Measurements from ENCODE around the gene CNDP2.

DNA sequence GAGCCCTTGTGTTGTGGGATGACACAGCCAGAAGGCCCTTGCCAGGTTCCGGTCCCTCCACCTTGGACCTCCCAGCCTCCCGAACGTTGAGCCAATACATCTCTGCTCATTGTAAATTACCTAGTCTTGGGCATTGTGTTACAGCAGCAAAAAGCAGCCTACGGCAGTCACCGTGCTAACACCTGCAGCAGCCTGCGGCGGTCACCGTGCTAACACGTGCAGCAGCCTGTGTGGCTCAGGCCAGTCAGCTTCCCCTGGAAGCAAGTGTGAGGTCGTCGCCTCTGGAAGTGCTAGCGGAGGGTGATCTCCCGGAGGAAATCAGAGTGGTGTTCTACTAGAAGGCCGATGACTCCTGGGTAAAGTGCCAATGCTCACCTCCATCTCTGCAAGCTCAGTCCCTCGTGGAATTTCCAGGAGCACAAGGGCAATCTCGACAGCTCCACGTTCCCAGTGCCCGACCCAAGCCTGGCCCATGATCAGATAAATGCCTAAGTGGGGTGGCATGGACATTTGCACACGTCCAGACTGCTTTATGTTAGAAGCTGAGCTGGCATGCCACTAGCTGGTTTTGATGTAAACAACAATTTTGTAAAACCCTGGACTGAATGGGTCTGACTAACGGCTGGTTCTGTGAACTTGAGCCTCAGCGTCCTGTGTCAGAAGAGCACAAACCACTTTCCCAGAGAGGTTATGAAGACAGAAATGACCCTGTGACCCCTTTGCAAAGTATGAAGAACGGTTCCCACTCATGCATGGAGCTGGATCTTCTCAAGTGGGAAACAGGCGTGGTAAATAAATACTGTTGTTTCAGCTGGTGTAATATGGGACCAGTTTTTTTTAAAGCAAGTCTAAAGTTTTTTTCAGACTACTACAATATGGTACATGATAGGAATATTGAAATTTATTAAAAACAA is 26.7 kb downstream of the CNDP2 start:
- TF ChIP-seq EZH2phosphoT487 (IDR thresholded peaks at IDR 0.05; ENCODE audit: low read length) (no peak), EZH2 (optimal IDR thresholded peaks at IDR 0.05; ENCODE audit: low read depth, low read length) (no peak)
- TF ChIP-seq, protein P1, sequence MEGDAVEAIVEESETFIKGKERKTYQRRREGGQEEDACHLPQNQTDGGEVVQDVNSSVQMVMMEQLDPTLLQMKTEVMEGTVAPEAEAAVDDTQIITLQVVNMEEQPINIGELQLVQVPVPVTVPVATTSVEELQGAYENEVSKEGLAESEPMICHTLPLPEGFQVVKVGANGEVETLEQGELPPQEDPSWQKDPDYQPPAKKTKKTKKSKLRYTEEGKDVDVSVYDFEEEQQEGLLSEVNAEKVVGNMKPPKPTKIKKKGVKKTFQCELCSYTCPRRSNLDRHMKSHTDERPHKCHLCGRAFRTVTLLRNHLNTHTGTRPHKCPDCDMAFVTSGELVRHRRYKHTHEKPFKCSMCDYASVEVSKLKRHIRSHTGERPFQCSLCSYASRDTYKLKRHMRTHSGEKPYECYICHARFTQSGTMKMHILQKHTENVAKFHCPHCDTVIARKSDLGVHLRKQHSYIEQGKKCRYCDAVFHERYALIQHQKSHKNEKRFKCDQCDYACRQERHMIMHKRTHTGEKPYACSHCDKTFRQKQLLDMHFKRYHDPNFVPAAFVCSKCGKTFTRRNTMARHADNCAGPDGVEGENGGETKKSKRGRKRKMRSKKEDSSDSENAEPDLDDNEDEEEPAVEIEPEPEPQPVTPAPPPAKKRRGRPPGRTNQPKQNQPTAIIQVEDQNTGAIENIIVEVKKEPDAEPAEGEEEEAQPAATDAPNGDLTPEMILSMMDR (IDR thresholded peaks at IDR 0.05; ENCODE audit: low read length) = no peak

All from MM.1S (cell line).